Thyroid gland (tissue), 4 donors: ENCODE measurements around the gene GPC6.

Experiments
- CTCF ChIP-seq, 6 experiments: fragments of 200-600 bp in 3 of 6; fragments of 450-650 bp in 3 of 6; sonication (generic) in 3 of 6; IDR thresholded peaks; one replicate each; pipeline ENCODE4 v1.5.1; 2016 to 2019; ENCODE audit warnings: antibody characterized with exemption in 6 of 6, mild to moderate bottlenecking in 2 of 6, inconsistent platforms in 1 of 6, moderate library complexity in 1 of 6
- POLR2A ChIP-seq, 2 donors: fragments of 450-650 bp; IDR thresholded peaks; one replicate each; pipeline ENCODE4 v1.6.1; 2017; ENCODE audit warnings: antibody characterized with exemption in 2 of 2, mild to moderate bottlenecking in 2 of 2, moderate library complexity in 1 of 2

DNA sequence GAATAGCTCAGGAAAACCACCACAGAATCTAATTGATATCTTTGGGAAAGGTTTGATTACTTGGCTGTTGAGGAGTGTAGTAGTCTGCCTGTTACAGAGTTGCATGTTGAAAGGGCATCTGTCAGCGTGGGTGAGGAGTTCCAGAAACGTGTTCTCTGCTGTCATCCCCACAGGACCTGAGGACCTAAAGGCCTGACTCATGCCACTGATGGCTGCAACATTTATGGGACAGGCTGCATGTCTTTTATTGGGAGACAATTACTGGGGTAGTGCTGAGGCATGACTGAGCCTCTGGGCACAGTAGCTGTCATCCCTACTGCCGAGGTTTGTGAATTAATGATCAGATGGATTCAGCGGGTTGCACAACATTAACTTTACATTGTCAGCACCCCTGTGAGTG is 525.9 kb downstream of the GPC6 start:
- TF ChIP-seq CTCF (IDR thresholded peaks at IDR 0.05) (no peak), POLR2A (IDR thresholded peaks at IDR 0.05) (no peak)
